Measurements from ENCODE around the gene FLNA.
"Not testable (repeated sequence)": the region's sequence is repeated elsewhere in the genome, so short reads cannot be mapped to it uniquely, and the experiment has no call there.

FLNA gene, protein sequence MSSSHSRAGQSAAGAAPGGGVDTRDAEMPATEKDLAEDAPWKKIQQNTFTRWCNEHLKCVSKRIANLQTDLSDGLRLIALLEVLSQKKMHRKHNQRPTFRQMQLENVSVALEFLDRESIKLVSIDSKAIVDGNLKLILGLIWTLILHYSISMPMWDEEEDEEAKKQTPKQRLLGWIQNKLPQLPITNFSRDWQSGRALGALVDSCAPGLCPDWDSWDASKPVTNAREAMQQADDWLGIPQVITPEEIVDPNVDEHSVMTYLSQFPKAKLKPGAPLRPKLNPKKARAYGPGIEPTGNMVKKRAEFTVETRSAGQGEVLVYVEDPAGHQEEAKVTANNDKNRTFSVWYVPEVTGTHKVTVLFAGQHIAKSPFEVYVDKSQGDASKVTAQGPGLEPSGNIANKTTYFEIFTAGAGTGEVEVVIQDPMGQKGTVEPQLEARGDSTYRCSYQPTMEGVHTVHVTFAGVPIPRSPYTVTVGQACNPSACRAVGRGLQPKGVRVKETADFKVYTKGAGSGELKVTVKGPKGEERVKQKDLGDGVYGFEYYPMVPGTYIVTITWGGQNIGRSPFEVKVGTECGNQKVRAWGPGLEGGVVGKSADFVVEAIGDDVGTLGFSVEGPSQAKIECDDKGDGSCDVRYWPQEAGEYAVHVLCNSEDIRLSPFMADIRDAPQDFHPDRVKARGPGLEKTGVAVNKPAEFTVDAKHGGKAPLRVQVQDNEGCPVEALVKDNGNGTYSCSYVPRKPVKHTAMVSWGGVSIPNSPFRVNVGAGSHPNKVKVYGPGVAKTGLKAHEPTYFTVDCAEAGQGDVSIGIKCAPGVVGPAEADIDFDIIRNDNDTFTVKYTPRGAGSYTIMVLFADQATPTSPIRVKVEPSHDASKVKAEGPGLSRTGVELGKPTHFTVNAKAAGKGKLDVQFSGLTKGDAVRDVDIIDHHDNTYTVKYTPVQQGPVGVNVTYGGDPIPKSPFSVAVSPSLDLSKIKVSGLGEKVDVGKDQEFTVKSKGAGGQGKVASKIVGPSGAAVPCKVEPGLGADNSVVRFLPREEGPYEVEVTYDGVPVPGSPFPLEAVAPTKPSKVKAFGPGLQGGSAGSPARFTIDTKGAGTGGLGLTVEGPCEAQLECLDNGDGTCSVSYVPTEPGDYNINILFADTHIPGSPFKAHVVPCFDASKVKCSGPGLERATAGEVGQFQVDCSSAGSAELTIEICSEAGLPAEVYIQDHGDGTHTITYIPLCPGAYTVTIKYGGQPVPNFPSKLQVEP (N-terminal part only)

DNA sequence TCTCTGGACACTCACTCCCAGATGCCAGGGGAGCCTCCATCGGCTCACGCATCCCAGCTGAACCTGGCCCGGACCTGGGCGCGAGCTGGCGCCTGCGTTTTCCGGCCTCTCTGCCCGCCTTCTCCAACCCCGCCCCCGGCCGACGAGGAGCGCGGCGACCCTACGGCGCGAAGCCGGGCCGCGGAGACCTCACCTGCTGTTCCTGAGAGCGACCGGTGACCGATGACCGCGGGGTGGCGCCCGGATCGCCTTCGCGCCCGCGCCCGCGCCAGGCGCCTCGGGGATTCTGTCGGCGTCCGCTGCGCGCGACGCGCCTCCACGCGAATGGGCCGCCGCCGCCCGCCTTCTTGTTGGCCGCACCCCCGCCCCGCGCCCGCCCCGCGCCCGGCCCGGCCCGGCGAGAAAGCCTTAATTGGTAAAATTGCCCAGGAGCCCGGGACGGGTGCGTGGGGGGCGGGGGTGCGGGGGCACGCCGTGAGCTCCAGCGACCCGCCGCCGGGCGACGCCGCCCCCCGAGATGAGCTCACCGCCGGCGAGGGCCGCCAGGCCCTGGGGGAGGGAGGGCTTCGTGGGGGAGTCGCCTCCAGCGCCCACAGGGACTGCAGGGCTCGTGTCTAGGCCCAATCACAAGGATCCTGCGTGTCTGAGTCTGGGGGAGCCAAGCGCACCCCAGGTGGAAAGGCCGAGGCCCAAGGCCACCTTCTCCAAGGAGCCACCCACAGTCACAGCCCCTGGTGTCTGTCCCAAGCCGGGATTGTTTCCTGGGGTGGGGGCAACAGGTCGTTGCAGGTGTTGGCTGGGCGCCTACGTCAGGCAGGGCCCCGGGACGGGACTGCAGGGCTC is at the start of gene FLNA:
FLNA (minus strand) TSS at position 322 of the 843 bp plus-strand sequence. CDS start 3,389 bp downstream, outside the sequence.
- no peak for DNase-seq

DNA sequence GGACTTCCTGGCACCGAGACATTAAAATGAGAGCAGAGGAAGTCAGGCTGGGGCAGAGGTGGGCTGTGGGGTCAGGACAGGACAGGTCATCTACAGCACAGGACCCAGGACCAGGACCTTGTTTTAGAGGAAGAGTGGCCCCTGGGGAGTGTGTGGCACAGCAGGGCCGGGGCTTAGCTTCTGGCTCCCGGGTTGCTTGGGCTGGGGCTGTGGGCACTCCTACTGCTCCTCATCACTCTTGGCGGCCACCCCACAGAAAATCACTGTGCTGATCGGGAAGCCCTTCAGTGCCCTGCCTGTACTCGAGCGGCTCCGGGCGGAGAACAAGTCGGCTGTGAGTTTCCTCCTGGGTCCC is 45.9 kb upstream of the FLNA start:
- no peak for DNase-seq

DNA sequence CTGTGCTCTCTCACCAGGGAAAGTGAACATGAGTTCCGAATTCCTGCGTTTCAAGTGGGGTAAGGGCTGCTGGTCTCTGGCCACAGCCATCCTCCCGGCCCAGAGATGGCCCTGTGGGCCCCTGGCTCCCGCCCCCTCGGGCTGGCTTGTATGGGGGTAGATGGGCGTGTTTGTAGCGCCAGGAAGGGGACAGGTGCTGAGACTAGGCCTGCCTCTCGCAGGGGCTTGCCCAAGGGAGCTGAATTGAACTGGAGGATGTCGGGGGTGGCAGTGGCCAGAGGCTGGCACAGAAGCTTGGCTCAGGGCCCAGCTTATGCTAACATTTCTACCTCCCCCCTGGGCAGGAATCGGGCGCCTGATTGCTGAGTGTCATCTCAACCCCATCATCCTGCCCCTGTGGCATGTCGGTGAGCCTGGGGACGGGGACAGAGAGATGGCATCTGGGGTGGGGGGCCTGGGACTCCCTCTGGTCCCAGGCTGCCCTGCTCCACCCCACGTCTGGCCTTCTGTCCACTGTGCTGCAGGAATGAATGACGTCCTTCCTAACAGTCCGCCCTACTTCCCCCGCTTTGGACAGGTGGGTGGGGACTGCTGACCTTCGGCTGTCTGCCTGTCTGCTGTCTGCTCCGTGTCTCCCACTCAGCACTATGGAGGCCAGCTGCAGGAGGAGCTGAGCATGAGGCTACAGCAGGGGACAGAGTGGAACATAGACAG is 45.4 kb upstream of the FLNA start:
- DNase-seq: no peak

DNA sequence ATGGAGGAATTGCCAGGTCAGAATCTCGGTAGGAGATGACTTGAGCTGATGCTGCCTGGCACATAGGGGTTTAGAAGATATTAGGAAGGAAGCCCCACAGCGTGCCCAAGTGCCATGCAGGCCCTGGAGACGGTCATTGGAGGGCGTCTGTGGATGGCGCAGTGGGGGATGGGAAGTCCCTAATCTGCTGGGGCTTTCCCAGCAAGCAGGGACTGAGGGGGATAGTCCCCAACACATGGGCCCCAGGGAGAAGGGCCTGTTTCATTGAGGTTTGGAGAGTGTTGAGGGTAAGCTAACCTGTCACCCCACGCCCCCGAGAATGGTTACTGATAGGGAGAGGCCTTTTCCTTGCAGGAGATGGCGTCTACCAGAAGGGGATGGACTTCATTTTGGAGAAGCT is 44.8 kb upstream of the FLNA start:
- DNase-seq: no peak

DNA sequence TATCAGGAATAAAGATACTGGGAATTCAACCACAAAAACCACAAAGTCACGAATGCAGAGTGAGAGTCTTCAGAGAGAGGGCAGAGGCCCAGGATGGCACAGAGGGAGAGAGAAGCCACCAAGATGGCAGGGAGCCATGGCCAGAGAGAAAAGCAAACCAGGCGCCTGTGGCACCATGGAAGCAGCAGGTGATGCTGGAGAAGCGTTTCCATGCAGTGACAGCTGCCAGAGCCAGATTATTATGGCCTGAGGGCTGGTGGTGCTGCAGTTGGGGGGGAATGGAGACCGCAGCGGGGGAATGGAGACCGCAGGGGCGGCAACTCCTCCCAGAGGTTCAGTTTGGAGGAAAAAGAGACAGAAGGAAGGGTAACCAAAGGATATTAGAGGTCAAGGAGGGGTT is 42.7 kb upstream of the FLNA start:
- no peak for DNase-seq

DNA sequence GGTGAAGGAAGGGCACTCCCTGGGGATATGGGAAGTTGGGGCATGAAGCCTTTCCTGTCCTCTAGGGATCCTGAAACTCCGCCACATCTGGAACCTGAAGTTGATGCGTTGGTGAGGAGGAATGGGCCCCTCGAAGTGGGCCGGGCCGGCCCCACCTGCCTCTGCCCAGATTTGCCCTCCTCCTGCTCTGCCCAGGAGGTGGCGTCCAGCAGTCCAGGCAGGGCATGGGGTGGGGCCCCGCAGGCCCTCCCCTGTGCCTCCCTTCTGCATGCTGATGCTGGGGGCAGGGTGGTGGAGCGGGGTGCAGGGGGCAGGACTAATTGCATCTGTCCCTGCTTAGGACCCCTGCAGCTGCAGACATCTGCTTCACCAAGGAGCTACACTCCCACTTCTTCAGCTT is 38.7 kb upstream of the FLNA start:
- no peak for DNase-seq

DNA sequence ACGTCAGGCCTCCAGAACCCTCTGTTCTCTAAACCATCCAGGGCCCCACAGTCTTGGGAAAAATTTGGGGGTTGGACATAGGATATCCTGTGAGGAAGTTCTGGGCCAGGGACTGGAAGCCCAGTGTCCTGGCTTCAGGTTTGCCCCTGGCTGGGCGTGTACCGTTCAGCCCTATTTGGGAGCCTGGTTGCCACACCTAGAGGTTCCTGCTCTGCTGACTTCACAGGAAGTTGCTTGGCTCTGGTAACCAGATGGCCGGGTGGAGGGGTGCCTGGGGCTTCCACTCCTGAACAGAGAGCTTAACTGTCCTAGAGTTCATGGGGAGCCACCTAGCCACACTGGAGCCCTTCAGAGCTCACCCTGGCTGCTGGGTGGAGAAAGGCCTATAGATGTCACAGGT is 38.0 kb upstream of the FLNA start:
- peak; percentile 2 for DNase-seq

DNA sequence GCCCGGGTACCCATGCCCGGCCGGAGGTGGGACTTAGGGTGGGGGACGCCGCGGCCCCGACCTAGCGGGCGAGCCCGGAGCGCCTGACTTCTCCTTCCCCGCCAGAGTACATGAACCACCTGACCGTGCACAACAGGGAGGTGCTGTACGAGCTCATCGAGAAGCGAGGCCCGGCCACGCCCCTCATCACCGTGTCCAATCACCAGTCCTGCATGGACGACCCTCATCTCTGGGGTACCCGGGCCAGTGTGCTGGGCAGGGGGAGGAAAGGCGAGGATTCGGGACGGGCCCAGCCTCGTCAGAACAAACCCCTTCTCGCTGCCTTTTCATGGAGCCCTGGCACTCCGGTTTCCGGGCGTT is 37.5 kb upstream of the FLNA start:
- peak; percentile 38 for DNase-seq

DNA sequence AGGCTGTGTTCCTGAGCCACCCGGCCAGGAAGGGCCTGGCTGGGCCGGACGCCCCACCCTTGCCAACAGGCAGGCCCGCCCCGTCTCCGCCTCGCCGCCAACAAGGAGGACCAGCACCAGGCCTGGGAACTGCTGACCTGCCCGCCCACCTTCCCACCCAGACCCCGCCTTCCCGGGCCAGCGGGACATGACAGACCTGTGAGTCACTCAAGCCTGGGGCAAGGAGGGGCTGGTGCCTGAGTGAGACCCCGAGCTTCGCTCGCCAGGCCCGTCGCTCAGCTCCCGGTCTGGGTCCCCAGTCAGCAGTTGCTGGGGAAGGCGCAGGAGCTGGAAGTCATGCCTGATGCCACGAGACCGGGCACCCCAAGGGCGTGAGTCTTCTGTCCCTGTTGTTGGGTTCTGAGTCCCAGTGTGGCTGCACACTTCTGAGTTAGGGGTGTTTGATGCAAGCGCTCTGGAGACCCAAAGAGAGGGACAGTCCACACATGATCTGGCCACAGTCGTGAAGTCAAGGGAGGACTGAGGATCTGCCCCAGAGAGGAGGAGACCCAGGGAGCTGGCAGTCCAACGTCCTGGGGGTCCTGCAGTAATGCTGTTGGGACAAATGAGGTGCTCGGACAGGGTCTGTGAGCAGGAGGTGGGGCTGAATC is 34.9 kb upstream of the FLNA start, which contains the start of gene DNASE1L1:
DNASE1L1 (minus strand) TSS at position 33 of the 650 bp plus-strand sequence. CDS start 3,686 bp downstream, outside the sequence.
- peak; percentile 79 for DNase-seq

DNA sequence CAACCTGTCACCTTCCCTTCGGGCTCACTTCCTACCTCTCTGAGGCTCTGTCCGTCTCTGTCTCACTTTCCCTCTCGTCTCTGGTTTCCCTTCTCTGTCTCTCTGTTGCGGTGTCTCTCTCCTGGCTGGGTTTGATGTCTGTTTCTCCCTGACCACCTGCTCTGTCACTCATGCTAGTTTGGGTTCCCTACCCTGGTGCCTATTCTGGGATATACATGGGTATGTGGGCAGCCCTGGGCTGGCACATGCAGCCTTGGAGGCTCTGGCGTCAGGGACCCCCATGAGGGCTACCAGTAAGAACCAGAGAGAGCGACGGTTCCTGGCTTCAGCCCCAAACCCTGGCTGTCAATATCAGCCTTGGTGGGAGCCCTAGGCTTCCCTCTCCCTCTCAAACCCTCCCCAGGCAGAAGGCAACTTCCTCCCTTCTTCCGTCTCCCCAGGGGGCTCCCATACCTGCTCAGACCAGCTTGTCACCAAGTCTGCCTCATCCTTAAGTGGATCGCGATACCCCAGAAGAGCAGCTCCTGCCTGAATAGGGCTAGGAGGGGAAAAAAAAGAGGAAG is 34.3 kb upstream of the FLNA start:
- no peak for DNase-seq

DNA sequence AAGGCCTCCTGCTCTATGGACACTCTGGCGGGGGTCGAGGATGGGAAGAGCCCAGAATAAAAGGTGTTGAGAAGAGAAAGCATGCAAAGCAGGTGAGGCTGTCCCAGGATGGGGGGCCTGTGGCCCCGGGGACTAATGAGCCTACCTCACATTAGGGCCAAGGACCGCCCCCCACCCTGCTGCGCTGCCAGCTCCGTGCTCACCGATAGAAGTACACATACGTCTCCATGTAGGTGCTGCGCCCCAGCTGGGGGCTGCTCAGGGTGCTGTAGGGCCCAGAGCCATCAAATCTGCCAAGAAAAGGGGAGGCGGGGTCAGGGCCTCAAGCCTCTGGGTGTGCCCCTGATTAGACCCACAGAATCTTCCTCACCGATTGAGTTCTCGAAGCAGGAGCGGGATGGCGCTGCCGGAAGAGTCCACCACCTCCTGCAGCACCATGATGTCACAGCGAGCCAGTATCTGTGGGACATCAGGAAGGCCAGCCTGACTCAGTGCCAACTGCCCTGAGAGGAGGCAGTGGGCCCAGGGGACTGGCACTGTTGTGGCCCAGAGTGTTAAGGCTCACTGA is 30.3 kb upstream of the FLNA start:
- no peak for DNase-seq

DNA sequence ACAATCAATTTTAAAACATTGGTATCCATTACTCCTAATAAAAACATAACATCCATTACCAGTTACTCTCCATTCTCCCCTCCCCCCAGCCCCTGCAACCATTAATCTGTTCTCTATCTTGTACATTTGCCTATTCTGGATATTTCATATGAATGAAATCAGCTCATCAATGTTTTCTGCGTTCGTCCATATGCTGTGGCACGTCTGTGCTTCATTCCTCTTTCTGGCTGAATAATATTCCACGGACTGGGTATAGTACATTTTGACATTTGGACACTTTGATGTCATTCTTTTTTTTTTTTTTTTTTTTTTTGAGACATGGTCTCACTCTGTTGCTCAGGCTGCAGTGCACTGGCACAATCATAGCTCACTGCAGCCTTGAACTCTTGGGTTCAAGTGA is 29.4 kb upstream of the FLNA start:
- no peak for DNase-seq

DNA sequence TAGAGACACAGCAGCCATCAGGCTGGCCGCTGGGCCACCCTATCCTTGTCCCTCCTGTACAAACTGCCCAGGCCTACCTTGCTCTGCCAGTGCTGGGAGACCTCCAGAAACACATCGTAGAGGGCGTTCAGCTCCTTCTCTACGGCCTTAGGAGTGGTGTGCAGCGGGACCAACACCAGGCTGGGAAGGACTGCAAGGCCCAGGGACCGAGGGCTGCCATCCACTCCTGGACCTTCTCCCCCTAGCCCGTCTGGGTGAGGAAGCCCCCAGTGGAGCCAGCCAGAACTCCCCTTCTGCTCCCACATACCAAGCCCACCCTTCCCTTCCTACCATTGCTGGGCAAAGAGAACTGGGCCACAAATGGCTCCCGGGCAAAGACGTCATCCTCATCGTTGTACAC is 28.8 kb upstream of the FLNA start:
- no peak for DNase-seq

DNA sequence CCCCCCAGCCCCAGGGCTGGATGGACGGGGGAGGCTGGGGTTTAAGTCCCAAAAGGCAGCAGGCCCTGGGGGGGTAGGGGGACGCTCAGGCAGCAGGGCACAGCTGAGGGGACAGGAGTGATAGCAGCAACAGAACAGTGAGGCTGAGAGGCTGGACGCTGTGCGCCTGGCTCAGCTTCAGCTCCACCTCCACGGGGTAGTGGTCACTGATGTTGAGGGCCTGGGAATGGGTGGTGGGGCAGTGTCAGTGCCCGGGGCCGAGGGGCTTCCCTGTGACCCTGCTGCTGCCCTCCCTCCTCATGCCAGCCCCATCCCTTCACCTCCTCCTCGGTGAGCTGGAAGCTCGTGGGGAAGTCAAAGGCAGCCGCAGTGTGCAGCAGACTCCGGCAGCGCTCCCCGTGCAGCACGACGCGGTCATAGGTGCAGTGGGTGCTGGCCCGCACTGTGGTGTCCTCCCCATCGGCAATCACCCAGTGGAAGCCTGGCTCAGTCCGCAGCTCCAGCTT is 28.2 kb upstream of the FLNA start:
- DNase-seq: no peak

DNA sequence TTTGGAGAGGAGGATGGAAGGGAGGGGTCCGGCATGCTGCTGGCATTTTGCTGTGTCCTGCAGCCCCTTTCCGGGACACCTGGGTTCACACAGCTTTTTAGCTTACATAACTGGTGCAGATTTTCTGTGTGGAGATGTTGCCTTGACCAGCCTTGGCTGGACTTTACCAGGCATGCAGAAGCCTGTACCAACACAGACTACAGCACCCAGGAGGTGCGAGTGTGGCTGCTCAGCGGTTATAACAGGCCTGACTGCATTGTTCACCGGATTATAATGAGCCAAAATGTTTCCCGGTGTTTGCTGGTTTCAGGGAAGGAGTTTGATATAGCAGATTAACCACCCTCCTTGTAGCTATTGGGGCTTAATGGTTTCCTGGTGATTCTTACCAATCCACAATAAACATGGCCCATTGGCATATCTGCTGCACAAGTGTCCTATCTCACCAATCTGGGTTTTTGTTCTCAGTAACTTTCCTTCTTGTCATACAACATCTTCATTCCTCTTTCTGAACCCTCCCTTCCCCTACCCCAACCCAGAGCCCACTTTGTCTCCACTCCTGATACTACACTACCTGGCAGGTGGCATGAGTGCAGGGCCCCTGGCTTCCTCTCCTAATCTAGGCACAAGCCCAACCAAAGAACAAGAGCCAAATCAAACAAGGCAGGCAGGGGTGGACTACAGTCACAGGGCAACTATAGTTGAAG is 27.6 kb upstream of the FLNA start:
- peak; percentile 3 for DNase-seq

DNA sequence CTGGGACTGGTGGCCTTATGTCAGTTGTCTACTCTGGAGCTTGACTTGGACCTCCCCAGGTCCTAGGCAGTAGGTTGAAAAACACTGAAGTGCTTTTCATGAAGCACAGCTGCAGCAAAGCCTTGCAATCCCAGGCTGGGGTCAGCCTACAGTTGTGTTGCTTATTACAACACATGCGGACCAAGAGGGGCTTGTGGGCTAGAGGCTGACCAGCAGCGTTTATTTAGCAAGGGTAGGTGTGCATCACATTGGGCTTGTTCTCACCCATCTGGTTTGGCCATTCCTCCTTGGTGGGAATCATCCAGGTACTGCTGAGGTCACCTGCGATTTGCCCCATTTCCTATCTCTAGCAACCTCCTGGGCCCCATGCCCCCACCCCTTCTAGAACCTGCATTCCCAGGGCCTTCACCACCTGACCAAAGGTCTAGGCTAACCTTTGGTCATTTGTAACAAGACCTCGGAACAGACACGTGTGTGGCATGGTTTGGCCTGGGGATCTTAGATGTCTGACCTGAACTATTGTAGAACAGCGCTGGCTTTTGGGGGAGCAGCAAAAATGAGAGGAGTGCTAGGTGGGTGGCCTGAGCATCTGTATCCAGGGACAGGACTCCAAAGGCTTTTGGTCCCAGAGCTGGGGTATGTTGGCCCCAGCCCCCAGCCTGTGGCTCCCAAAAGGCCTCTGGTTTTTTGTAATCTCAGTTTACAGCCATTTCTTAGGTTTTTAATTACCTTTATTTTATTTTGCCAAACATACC is 26.8 kb upstream of the FLNA start:
- peak; percentile 39 for DNase-seq

DNA sequence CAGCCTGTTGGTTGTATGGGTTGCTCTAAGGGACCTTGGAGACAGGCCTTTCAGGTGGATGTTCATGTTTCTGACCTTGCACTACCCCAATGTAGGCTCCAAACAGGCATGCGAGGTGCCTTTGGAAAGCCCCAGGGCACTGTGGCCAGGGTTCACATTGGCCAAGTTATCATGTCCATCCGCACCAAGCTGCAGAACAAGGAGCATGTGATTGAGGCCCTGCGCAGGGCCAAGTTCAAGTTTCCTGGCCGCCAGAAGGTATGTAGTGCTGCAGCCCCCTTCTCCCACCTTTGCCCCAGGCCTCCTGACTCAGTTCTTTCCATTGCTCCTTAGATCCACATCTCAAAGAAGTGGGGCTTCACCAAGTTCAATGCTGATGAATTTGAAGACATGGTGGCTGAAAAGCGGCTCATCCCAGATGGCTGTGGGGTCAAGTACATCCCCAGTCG is 26.0 kb upstream of the FLNA start:
- DNase-seq: not testable (repeated sequence)

DNA sequence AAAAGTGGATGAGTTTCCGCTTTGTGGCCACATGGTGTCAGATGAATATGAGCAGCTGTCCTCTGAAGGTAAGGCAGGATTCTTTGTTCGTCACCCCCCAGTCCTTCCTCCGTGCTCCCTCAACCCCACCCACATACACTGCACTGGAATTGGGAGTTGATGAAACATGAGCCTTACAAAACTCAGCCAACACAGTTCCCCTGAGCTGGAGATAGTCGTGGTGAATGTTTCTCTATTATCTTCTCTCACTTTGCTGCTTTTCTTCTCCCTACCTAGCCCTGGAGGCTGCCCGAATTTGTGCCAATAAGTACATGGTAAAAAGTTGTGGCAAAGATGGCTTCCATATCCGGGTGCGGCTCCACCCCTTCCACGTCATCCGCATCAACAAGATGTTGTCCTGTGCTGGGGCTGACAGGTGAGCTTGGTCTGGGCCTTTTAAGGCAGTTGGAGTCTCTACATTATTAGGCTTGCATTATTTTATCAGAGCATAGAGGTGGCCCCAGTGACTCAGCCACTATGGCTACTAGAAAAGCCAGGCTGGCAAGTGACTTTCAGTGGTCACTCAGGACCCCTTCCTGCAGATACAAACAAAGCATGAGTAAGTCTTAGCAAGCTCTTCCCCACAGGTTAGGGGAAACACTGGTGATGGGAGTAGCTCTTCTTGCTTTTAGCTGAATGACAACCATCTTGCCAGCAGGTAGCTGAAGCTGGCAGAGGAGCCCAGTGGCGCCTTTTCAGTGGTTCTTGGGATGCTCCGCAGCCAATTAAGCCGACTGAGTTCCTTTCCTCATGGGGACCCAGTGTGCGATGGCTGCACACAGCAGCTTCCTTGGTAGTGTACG is 25.3 kb upstream of the FLNA start:
- no peak for DNase-seq
